Stomach (tissue), 4 donors: ENCODE measurements around the gene GPER1.

Experiments
- EP300 ChIP-seq: sonication (generic); formaldehyde crosslinking; IDR thresholded peaks from one replicate; pipeline ENCODE4 v1.6.1; 2017; ENCODE audit warnings: antibody characterized with exemption
- POLR2A ChIP-seq, 4 donors: fragments of 450-650 bp; IDR thresholded peaks; one replicate each; pipeline ENCODE4 v1.6.1; 2016; ENCODE audit warnings: antibody characterized with exemption in 4 of 4, control low read depth in 2 of 4, mild to moderate bottlenecking in 1 of 4, moderate library complexity in 1 of 4
- POLR2AphosphoS5 ChIP-seq, 3 donors: sonication (generic); formaldehyde crosslinking; IDR thresholded peaks; one replicate each; pipeline ENCODE4 v1.6.1; 2016; ENCODE audit warnings: antibody characterized with exemption in 3 of 3
- TF ChIP-seq, protein P1 (sequence below), 7 experiments: fragments of 450-650 bp in 4 of 7; fragments of 200-600 bp in 3 of 7; sonication (generic) in 3 of 7; IDR thresholded peaks; one replicate each; pipeline ENCODE4 v1.5.1; 2016 to 2019; ENCODE audit warnings: antibody characterized with exemption in 7 of 7, control low read depth in 2 of 7, mild to moderate bottlenecking in 1 of 7

DNA sequence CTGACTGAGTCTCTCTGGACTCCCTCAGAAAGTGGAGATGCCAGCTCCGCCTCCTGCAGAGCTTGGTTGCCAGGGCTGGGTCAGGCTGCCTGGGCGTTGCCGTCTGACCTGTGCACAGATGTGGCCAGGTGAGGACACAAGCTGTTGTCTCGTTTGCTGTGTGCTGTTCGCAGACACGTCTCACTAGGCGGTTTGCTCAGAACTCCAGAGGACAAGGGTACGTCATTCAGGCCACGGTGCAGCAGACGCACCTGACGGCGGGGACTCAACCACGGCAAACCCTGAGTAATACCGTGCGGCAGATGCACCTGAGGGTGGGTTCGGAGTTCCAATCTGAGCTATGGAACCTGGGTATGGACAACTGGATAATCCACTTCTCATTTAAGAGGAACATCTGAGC, 11.7 kb downstream of the GPER1 start:
- TF ChIP-seq POLR2A (IDR thresholded peaks at IDR 0.05) (no peak), EP300 (no peak), POLR2AphosphoS5 (IDR thresholded peaks at IDR 0.05) (no peak)
- TF ChIP-seq, protein P1, sequence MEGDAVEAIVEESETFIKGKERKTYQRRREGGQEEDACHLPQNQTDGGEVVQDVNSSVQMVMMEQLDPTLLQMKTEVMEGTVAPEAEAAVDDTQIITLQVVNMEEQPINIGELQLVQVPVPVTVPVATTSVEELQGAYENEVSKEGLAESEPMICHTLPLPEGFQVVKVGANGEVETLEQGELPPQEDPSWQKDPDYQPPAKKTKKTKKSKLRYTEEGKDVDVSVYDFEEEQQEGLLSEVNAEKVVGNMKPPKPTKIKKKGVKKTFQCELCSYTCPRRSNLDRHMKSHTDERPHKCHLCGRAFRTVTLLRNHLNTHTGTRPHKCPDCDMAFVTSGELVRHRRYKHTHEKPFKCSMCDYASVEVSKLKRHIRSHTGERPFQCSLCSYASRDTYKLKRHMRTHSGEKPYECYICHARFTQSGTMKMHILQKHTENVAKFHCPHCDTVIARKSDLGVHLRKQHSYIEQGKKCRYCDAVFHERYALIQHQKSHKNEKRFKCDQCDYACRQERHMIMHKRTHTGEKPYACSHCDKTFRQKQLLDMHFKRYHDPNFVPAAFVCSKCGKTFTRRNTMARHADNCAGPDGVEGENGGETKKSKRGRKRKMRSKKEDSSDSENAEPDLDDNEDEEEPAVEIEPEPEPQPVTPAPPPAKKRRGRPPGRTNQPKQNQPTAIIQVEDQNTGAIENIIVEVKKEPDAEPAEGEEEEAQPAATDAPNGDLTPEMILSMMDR (IDR thresholded peaks at IDR 0.05), result no peak
